Endodermal cell (in vitro differentiated cells): ENCODE data around the gene WFDC8. TPM values are rescaled to one million over a fixed set of nuclear protein-coding genes. Genes with fewer than 3 reads are reported as not detected.
A peak's percentile ranks its signal among the peaks of the same experiment; 100 is the strongest.

ENCODE experiments used
- DNase-seq: peaks from one replicate; pipeline ENCODE4 v3.0.0-alpha.2; 2017
- H3K27ac ChIP-seq: 2 replicates; pipeline ENCODE4 v1.5.1; 2013; ENCODE audit warnings: mild to moderate bottlenecking, low read depth, low read length, moderate library complexity
- H3K27me3 ChIP-seq: 2 replicates; pipeline ENCODE4 v1.6.1; 2013; ENCODE audit warnings: mild to moderate bottlenecking, low read length, moderate library complexity; ENCODE audit not compliant: insufficient read depth, control insufficient read depth, poor library complexity, severe bottlenecking
- H3K36me3 ChIP-seq: 2 replicates; pipeline ENCODE4 v1.7.0; 2013; ENCODE audit warnings: mild to moderate bottlenecking, low read length, moderate library complexity; ENCODE audit not compliant: control insufficient read depth, insufficient read depth
- H3K4me1 ChIP-seq: one replicate; pipeline ENCODE4 v1.7.0; 2013; ENCODE audit warnings: low read length; ENCODE audit not compliant: control insufficient read depth, insufficient read depth
- H3K4me3 ChIP-seq: 2 replicates; pipeline ENCODE4 v1.5.1; 2013; ENCODE audit warnings: mild to moderate bottlenecking, low read length, moderate library complexity
- H3K9ac ChIP-seq: 2 replicates; pipeline ENCODE4 v1.6.1; 2013; ENCODE audit warnings: mild to moderate bottlenecking, low read length, moderate library complexity; ENCODE audit not compliant: poor library complexity, severe bottlenecking; ENCODE audit errors: extremely low read depth
- H3K9me3 ChIP-seq: 2 replicates; pipeline ENCODE4 v1.6.1; 2013; ENCODE audit warnings: mild to moderate bottlenecking, low read length, moderate library complexity; ENCODE audit not compliant: control insufficient read depth
- H3K27ac Mint-ChIP-seq: 2 replicates; pipeline ENCODE4 v1.8.0; 2020; ENCODE audit warnings: mixed read lengths
- H3K27me3 Mint-ChIP-seq: 2 replicates; pipeline ENCODE4 v1.8.0; 2021; ENCODE audit warnings: mild to moderate bottlenecking, mixed read lengths; ENCODE audit not compliant: insufficient read depth
- H3K36me3 Mint-ChIP-seq: 2 replicates; pipeline ENCODE4 v1.8.0; 2020; ENCODE audit warnings: low read depth, mixed read lengths
- H3K4me1 Mint-ChIP-seq: 2 replicates; pipeline ENCODE4 v1.8.0; 2020; ENCODE audit warnings: mixed read lengths
- H3K4me3 Mint-ChIP-seq: 2 replicates; pipeline ENCODE4 v1.8.0; 2020; ENCODE audit warnings: mild to moderate bottlenecking, moderate library complexity, mixed read lengths
- H3K9me3 Mint-ChIP-seq: 2 replicates; pipeline ENCODE4 v1.8.0; 2020; ENCODE audit warnings: mild to moderate bottlenecking, mixed read lengths
- WGBS, 2 experiments: methylation state at CpG; one replicate each; pipeline versions ENCODE4 v1.1.5 to v1.1.7; 2013; ENCODE audit warnings: missing lambda C conversion rate in 2 of 2, mixed read lengths in 1 of 2; ENCODE audit not compliant: insufficient coverage in 1 of 2, insufficient read length in 1 of 2; 5-methylcytosine and 5-hydroxymethylcytosine counted together
- long read RNA-seq, 4 experiments: library from polyadenylated mRNA in 2 of 4; library from RNA in 1 of 4; library from capped mRNA in 1 of 4; stranded (forward) in 3 of 4; unstranded in 1 of 4; transcript quantifications; one replicate each; pipeline ENCODE4 v2.0.0, GENCODE V29; 2020 to 2021; ENCODE audit warnings: inconsistent platforms in 1 of 4
- polyA plus RNA-seq, 2 experiments: library from polyadenylated mRNA; stranded (reverse); fragments of 50-300 nt; gene quantifications; one replicate each; pipeline ENCODE4 v1.2.3, GENCODE V29; 2013
- total RNA-seq, 2 donors: library from RNA; stranded (reverse); fragmentation: NEBNext Ultra II Directional in 1 of 2; extraction: Animal tissue kit (Norgen Biotek cat#: 25700) in 1 of 2; gene quantifications; 2 replicates in 1 of 2; 3 replicates in 1 of 2; pipeline ENCODE4 v1.2.1, GENCODE V29; 2021
- TF ChIP-seq, protein P1 (sequence below): fragments of 200-600 bp; sonication (generic); conservative IDR thresholded peaks from 2 replicates; pipeline ENCODE4 v1.5.0; 2021; ENCODE audit warnings: antibody characterized with exemption, mild to moderate bottlenecking

WFDC8 gene
- not detected for total RNA-seq
- polyA plus RNA-seq (2013, experiment 1 of 2), result not detected
- not detected for polyA plus RNA-seq (2013, experiment 2 of 2)
- long read RNA-seq, experiment 1, result 0 reads
- long read RNA-seq, experiment 2, result 0 reads
- long read RNA-seq, experiment 3, result 0 reads
- long read RNA-seq, experiment 4, result 0 reads

DNA sequence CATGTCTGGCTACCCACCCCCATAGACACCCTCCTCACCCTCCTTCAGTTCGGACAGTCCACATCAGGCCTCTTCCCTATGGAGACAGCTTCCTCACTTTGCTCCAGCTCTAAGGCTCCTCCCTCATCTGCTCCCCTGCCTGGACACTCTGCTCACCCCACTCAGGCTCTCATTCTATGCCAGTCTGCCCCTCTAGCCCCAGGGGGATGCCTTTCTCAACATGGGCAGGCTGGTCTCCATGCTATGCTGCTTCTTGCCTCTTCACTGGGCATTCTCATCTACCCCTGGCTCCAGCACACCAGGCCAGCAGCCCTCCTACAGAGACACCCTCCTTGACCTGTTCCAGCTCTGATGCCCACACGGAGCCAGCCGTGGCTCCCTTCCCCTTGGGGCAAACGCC is at the start of gene WFDC8:
WFDC8 (minus strand) TSS at position 101 of the 400 bp plus-strand sequence; CDS start at position 64, 37 bp downstream.
- Histone ChIP-seq H3K9ac (no peak within 1 kb of the TSS), H3K4me1 (peaks cover 8% of the 10 kb centered on the region), H3K4me3 (no peak within 1 kb of the TSS), H3K27me3 (no peaks in the 10 kb centered on the region), H3K9me3 (no peaks in the 10 kb centered on the region), H3K27ac (peak within 1 kb of the TSS; percentile 78), H3K36me3 (no peaks in the 10 kb centered on the region)
- H3K9me3 Mint-ChIP-seq, result peaks cover 2% of the 10 kb centered on the region
- TF ChIP-seq, protein P1, sequence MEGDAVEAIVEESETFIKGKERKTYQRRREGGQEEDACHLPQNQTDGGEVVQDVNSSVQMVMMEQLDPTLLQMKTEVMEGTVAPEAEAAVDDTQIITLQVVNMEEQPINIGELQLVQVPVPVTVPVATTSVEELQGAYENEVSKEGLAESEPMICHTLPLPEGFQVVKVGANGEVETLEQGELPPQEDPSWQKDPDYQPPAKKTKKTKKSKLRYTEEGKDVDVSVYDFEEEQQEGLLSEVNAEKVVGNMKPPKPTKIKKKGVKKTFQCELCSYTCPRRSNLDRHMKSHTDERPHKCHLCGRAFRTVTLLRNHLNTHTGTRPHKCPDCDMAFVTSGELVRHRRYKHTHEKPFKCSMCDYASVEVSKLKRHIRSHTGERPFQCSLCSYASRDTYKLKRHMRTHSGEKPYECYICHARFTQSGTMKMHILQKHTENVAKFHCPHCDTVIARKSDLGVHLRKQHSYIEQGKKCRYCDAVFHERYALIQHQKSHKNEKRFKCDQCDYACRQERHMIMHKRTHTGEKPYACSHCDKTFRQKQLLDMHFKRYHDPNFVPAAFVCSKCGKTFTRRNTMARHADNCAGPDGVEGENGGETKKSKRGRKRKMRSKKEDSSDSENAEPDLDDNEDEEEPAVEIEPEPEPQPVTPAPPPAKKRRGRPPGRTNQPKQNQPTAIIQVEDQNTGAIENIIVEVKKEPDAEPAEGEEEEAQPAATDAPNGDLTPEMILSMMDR, result no peak
- peak within 1 kb of the TSS; percentile 77 for H3K27ac Mint-ChIP-seq
- peaks cover 21% of the 10 kb centered on the region for H3K4me1 Mint-ChIP-seq
- H3K4me3 Mint-ChIP-seq, result no peak within 1 kb of the TSS
- DNase-seq, result no peak
- no peaks in the 10 kb centered on the region for H3K36me3 Mint-ChIP-seq
- no peaks in the 10 kb centered on the region for H3K27me3 Mint-ChIP-seq
- WGBS, 2 experiments, result 91 to 100% methylated on average over 3 to 4 of the region's 4 CpGs

DNA sequence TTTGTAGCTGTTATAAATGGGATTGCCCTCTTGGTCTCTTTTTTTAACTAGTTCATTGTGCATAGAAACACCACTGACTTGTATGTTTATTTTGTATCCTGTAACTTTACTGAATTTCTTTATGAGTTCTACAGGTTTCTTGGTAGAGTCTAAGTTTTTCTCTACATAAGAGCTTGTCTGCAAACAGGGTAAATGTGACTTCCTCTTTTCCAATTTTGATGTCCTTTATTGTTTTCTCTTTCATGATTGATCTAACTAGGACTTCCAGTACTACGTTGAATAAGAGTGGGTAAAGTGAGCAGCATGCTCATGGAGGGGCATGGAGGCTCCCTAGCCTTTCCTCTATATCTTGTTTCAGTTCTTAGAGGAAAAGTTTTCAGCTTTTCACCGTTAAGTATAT is 47.5 kb upstream of the WFDC8 start:
- Mint-ChIP-seq H3K9me3 (peaks cover 17% of the 10 kb centered on the region), H3K36me3 (peaks cover 2% of the 10 kb centered on the region), H3K4me1 (peaks cover 1% of the 10 kb centered on the region), H3K27ac (no peak overlapping the region), H3K4me3 (no peak overlapping the region), H3K27me3 (peaks cover 10% of the 10 kb centered on the region)
- DNase-seq, result no peak
- no peak overlapping the region for H3K4me3 ChIP-seq
- no peak overlapping the region for H3K9ac ChIP-seq
- no peaks in the 10 kb centered on the region for H3K4me1 ChIP-seq
- TF ChIP-seq, protein P1, result no peak
- H3K27me3 ChIP-seq, result no peaks in the 10 kb centered on the region
- H3K9me3 ChIP-seq, result peaks cover 27% of the 10 kb centered on the region
- H3K36me3 ChIP-seq, result no peaks in the 10 kb centered on the region
- no peak overlapping the region for H3K27ac ChIP-seq
- WGBS, 2 experiments, result 60 to 100% methylated on average over 1 of the region's 2 CpGs

DNA sequence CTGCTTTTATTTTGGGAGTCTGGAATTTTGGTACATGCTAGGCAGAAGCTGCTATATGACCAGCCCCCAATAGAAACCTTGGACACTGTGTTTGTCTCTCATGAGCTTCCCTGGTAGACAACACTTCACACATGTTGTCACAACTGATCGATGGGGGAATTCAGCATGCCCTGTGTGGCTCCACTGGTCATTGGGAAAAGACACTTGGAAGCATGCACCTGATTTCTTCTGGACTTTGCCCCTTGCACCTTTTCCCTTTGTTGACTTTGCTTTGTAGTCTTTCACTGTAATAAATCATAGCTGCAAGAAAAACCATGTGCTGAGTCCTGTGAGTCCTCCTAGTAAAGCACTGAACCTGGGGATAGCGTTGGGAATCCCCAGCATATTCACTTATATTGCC is 42.5 kb upstream of the WFDC8 start:
- no peaks in the 10 kb centered on the region for H3K27me3 Mint-ChIP-seq
- no peak overlapping the region for H3K27ac Mint-ChIP-seq
- H3K4me1 Mint-ChIP-seq, result no peaks in the 10 kb centered on the region
- H3K27me3 ChIP-seq, result no peaks in the 10 kb centered on the region
- H3K4me1 ChIP-seq, result no peaks in the 10 kb centered on the region
- H3K4me3 Mint-ChIP-seq, result no peak overlapping the region
- H3K4me3 ChIP-seq, result no peak overlapping the region
- H3K36me3 Mint-ChIP-seq, result peaks cover 2% of the 10 kb centered on the region
- H3K9ac ChIP-seq, result no peak overlapping the region
- TF ChIP-seq, protein P1, result no peak
- H3K9me3 Mint-ChIP-seq, result peaks cover 19% of the 10 kb centered on the region
- no peak overlapping the region for H3K27ac ChIP-seq
- DNase-seq, result no peak
- peaks cover 27% of the 10 kb centered on the region for H3K9me3 ChIP-seq
- no peaks in the 10 kb centered on the region for H3K36me3 ChIP-seq
- 98 to 100% methylated on average over 1 to 2 of the region's 2 CpGs for WGBS, 2 experiments
